Thymus (tissue), 11 donors: Measurements from ENCODE around the gene CNPY1. TPM values are rescaled to one million over a fixed set of nuclear protein-coding genes. Genes with fewer than 3 reads are reported as not detected.

ENCODE experiments used
- DNase-seq, 9 donors: peaks; one replicate each; pipeline ENCODE4 v3.0.0-alpha.2; 2013; ENCODE audit warnings: low spot score in 9 of 9, low read depth in 6 of 9, missing footprints in 1 of 9
- H3K27ac ChIP-seq, 2 donors: one replicate each; pipeline ENCODE4 v1.5.1; 2013; ENCODE audit warnings: control low read depth in 1 of 2, low read depth in 1 of 2, low read length in 1 of 2, mild to moderate bottlenecking in 1 of 2, moderate library complexity in 1 of 2
- H3K27me3 ChIP-seq, 2 donors: one replicate each; pipeline ENCODE4 v1.5.1; 2013; ENCODE audit warnings: low read length in 1 of 2; ENCODE audit not compliant: control insufficient read depth in 2 of 2, insufficient read depth in 1 of 2
- H3K36me3 ChIP-seq, 2 donors: one replicate each; pipeline ENCODE4 v1.5.1; 2013; ENCODE audit warnings: low read length in 1 of 2, mild to moderate bottlenecking in 1 of 2, moderate library complexity in 1 of 2; ENCODE audit not compliant: control insufficient read depth in 2 of 2, insufficient read depth in 2 of 2
- H3K4me1 ChIP-seq, 2 donors: one replicate each; pipeline ENCODE4 v1.5.1; 2013; ENCODE audit warnings: low read length in 2 of 2; ENCODE audit not compliant: control insufficient read depth in 2 of 2, insufficient read depth in 2 of 2
- H3K4me3 ChIP-seq, 2 donors: one replicate each; pipeline ENCODE4 v1.5.1; 2013; ENCODE audit warnings: low read length in 2 of 2, control low read depth in 1 of 2, mild to moderate bottlenecking in 1 of 2
- H3K9me3 ChIP-seq, 2 donors: one replicate each; pipeline ENCODE4 v1.5.1; 2013; ENCODE audit warnings: low read length in 1 of 2, mild to moderate bottlenecking in 1 of 2; ENCODE audit not compliant: control insufficient read depth in 2 of 2, insufficient read depth in 1 of 2
- WGBS: extraction: QIAGEN DNeasy Blood & Tissue Kit; methylation state at CpG from one replicate; pipeline ENCODE4 v1.1.7; 2013; 5-methylcytosine and 5-hydroxymethylcytosine counted together
- polyA plus RNA-seq: library from polyadenylated mRNA; stranded (reverse); fragments of 200-250 nt; gene quantifications from one replicate; pipeline ENCODE4 v1.2.3, GENCODE V29; 2013
- total RNA-seq: library from RNA; stranded (reverse); fragments of 120-200 nt; gene quantifications from one replicate; pipeline ENCODE4 v1.2.4, GENCODE V29; 2013
- donor health status: healthy.

Gene CNPY1
- total and polyA plus RNA-seq, 2 donors = 0.05 TPM; not detected in 1

DNA sequence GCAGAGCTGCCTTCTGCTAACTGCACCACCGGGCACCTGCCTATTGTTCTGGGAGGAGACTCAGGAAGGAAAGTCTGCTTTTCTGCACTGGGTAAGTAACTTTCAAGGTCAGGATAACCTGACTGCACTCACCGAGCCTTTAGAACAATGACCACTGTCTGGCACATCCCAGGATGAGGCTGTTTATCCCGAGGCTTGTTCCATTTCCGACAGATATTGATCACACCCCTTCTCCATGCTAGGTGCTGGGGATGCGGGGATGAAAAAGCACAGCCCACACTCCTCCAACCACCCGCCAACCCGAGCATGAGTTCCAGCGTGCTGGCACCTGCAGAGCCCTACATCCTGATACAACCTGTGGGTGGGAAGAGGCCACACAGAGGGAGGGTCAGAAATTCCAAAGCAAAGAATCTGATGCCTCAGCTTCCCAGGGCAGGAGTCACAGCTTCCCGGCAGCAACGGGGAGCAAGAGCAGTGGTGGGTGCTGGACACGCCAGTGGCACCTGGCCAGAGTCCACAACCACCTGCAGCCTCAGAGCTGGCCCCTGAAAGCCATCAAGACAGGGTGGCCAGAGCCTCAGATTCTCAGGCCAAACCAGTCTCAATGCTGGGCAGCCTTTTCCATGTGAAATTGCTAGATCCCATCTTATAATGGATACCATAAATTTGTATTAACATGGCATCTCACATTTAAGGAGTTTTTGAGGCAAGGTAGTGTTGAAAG is 34.9 kb upstream of the CNPY1 start:
- H3K9me3 ChIP-seq = no peaks in the 10 kb centered on the region
- H3K36me3 ChIP-seq = no peaks in the 10 kb centered on the region
- peaks cover 2 to 62% of the 10 kb centered on the region in 2 donors for H3K27me3 ChIP-seq
- no peak for DNase-seq
- whole genome bisulfite sequencing = 84% methylated on average over 11 of the region's 11 CpGs
- peaks cover 7 to 11% of the 10 kb centered on the region in 2 donors for H3K4me1 ChIP-seq
- no peak overlapping the region for H3K27ac ChIP-seq
- no peak overlapping the region for H3K4me3 ChIP-seq

DNA sequence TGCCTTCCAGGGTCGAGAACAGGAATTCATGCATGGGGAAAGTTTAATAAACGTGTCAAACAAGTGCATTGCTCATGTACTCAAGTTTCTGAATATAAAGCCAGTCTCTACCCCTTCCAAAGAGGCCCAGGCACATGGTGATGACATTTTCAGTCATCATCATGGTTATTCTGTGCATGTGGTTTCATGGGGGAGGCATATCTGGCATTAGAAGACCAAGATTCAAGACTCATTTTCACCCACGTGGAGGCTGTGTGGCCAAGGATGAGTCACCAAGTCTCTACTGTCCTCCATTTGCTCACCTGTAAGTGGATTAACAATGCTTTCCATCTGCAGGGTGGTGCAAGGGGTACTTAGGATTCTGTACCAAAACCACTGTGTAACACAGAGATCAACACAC is 34.0 kb upstream of the CNPY1 start:
- no peak for DNase-seq

DNA sequence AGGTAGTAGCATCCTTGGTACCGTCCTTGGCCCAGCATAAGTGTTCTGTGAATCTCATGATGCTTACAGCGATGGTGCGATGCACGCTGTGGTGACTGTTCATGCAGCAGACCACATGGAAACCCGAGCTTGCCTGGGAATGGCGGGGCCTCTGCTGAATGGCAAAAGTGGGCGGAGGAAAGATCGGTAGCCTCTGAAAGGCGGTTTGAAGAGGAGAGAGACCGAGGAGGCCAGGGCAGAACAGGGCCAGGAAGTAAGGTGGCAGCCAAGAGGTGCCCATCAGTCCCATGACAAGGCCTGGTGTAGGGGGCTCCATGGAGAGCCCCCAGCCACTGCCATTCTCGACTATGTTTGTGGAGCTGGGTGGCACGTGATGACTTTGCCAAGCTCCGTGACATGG is 33.2 kb upstream of the CNPY1 start:
- no peak for DNase-seq
- no peak overlapping the region for H3K27ac ChIP-seq
- H3K9me3 ChIP-seq = no peaks in the 10 kb centered on the region
- H3K4me3 ChIP-seq = no peak overlapping the region
- peaks cover 4 to 57% of the 10 kb centered on the region in 2 donors for H3K27me3 ChIP-seq
- no peaks in the 10 kb centered on the region for H3K4me1 ChIP-seq
- WGBS = 88% methylated on average over 13 of the region's 13 CpGs
- no peaks in the 10 kb centered on the region for H3K36me3 ChIP-seq

More for the DNA sequence above, 34.0 kb upstream of the CNPY1 start:
- WGBS = 77% methylated on average over 3 of the region's 3 CpGs
- Histone ChIP-seq H3K27me3 (peaks cover 4 to 59% of the 10 kb centered on the region in 2 donors), H3K9me3 (no peaks in the 10 kb centered on the region), H3K36me3 (no peaks in the 10 kb centered on the region), H3K27ac (no peak overlapping the region), H3K4me1 (peaks cover under 1 to 3% of the 10 kb centered on the region in 2 donors), H3K4me3 (no peak overlapping the region)

GRCh38 chr7:155578016-155578415 is 31.7 kb upstream of the CNPY1 start:
- no peak overlapping the region for H3K27ac ChIP-seq
- 94% methylated on average over 13 of the region's 13 CpGs for WGBS
- H3K9me3 ChIP-seq = no peaks in the 10 kb centered on the region
- no peaks in the 10 kb centered on the region for H3K36me3 ChIP-seq
- H3K4me3 ChIP-seq = no peak overlapping the region
- H3K4me1 ChIP-seq = no peaks in the 10 kb centered on the region
- H3K27me3 ChIP-seq = peaks cover 4 to 46% of the 10 kb centered on the region in 2 donors
- DNase-seq = no peak

DNA sequence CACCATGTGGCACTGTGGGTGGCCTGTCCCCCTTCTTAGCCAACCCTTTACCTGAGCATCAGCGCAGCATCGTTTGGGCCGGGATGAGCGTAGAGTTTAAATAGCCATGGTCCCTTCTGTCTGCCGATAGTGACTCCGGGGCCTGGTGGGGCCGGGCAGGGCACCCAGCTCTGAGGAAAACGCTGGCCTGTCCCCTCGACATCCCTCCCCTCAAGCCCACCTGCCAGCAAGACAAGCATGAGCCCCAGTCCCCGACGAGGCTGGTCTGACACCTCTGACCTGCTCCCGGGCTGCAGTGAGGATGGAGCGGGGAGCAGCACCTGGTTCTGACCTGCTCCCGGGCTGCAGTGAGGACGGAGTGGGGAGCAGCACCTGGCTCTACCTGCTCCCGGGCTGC is 31.1 kb upstream of the CNPY1 start:
- H3K27me3 ChIP-seq = peaks cover 2 to 50% of the 10 kb centered on the region in 2 donors
- WGBS = 89% methylated on average over 16 of the region's 16 CpGs
- no peak for DNase-seq

GRCh38 chr7:155576900-155577508 is 30.6 kb upstream of the CNPY1 start:
- H3K4me3 ChIP-seq = no peak overlapping the region
- 87% methylated on average over 17 of the region's 17 CpGs for WGBS
- no peaks in the 10 kb centered on the region for H3K4me1 ChIP-seq
- H3K36me3 ChIP-seq = no peaks in the 10 kb centered on the region
- no peaks in the 10 kb centered on the region for H3K9me3 ChIP-seq
- peaks cover 2 to 52% of the 10 kb centered on the region in 2 donors for H3K27me3 ChIP-seq
- no peak for DNase-seq
- H3K27ac ChIP-seq = no peak overlapping the region

More for the DNA sequence above, 31.1 kb upstream of the CNPY1 start:
- Histone ChIP-seq H3K4me1 (no peaks in the 10 kb centered on the region), H3K9me3 (no peaks in the 10 kb centered on the region), H3K4me3 (no peak overlapping the region), H3K27ac (no peak overlapping the region), H3K36me3 (no peaks in the 10 kb centered on the region)

DNA sequence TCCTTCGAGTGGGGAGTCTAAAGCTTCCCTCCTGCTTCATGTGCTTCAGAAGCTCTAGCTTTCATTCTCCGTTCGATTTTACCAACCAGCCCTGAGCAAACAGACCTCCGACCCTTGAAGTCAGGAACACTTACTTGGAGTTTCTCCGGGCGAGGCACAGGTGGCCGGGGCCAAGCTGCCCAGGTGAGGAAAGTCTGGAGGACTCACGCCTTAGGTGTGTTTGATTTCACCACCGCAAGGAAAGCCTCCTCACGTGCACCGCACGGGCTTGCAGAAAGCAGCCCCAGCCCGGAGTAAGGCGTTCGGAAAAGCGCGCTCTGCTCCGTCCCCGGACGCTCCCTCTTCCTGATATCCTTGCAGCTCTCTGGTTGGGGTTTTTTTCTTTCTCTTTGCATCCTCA is 30.1 kb upstream of the CNPY1 start:
- Histone ChIP-seq H3K27me3 (peaks cover 2 to 52% of the 10 kb centered on the region in 2 donors), H3K4me3 (no peak overlapping the region), H3K36me3 (no peaks in the 10 kb centered on the region), H3K27ac (no peak overlapping the region), H3K9me3 (no peaks in the 10 kb centered on the region), H3K4me1 (no peaks in the 10 kb centered on the region)
- DNase-seq = no peak
- WGBS = 85% methylated on average over 20 of the region's 20 CpGs

DNA sequence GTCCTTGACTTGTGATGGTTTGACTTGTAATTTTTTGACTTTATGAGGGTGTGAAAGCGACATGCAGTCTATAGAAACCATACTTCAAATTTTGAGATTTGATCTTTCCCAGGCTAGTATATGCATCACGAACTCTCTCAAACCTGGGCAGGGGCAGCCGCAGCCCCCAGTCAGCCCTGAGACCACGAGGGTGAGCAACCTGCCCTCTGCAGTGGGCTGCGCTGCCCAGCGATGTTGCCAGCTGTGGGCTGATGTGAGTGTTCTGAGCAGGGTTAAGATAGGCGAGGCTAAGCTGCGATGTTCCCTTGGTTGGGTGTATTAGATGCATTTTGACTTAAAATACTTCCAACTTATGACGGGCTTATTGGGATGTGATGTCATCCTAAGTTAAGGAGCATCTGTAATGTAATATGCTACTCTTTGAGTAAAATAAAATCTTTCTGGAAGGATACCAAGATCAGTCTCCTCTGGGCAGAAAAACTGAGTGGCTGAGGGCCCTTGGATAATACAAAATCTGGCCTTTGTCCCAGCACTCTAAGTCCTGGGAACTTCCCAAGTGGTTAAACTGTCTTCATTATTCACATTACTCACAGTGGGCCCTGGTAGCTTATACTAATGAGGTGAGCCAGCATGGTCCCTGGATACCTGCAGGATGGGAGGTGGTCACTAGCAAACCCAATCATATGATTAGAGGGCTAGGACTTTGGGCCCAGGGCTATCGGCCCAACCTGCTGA is 28.4 kb upstream of the CNPY1 start:
- Histone ChIP-seq H3K27ac (no peak overlapping the region), H3K4me3 (no peak overlapping the region), H3K36me3 (no peaks in the 10 kb centered on the region), H3K9me3 (no peaks in the 10 kb centered on the region), H3K4me1 (no peaks in the 10 kb centered on the region), H3K27me3 (peaks cover 2 to 38% of the 10 kb centered on the region in 2 donors)
- no peak for DNase-seq
- 95% methylated on average over 10 of the region's 10 CpGs for WGBS
